Measurements from ENCODE around the gene BRD2. TPM values are rescaled to one million over a fixed set of nuclear protein-coding genes. Genes with fewer than 3 reads are reported as not detected.

Gene BRD2
- total RNA-seq, 1 experiment from 2014 or later = 144 TPM

DNA sequence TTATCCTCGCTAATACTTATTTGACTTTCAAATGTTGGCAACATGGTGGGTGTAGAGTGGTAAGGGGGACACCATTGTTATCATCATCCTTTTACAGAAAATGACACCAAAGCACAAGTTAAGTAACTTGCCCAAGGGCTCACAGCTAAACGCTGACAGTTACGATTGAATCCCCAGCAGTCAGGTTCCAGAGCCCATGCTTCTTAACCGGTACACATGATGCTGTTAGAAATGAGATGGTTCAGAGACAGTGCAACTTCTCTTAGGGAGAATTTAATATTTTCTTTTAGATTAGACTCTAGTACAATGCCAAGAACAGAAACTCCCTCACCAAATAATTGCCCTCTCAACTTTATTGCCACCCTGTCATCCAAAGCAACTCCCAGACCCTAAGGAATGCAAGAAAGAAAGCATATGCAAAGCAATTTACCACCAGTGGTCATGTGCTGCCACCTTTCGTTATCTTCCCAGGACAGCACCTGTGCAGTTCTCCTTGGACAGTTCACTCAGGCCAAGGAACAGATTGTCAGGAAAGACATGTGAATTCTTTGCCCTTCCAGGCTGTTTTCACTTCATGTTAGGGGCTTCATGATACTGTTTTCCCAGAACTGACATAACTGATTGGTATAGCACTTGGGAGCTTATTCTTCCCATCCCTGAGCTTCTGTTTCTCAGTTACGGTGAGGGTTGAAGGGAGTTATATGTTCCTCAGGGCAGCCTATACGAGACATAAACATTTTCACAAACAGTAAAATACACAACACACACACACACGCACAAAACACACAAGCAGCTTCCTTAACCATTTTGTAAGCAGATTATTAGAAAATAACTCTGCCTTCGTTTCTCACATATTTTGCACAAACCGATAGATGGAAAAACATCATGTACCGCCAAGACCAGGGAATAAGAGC, 20.6 kb upstream of the BRD2 start:
- peak; percentile 84 for DNase-seq (ENCODE audit: low spot score)

DNA sequence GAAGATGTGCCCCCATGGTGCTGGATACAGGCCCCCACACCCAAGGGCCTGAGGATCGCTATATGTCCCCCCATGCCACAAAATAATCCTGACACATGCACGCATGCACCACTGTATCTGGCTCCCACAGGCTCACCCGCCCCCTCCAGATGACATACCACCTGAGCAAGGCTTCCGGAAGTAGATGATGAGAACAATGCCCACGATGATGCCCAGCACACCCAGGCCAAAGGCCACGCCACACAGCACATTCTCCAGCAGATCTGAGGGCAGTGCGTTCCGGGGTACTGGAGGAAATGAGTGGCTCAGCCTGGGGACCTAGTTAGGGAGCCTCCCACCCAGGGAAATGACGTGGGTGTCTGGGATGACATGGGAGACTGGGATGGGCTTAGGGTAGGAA, 19.3 kb upstream of the BRD2 start:
- no peak for DNase-seq (ENCODE audit: low spot score)

DNA sequence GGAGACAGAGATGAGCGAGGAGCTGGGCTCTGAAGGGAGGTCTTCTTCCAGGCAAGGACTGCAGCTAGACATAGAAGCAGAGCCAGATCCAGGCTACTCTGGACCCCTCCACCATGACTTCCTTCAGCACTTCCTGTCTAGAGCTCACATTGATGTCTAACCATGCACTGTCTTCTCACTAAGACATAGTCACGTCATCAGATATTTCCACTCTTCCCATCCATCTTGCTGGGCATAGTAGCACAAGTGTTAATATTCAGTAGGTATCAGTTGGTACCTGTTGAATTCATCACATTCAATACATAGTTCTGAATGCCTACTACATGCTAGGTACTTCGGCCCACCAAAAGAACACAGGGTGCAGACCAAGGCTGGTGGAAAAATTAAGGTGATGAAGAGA, 18.4 kb upstream of the BRD2 start:
- no peak for DNase-seq (ENCODE audit: low spot score)

DNA sequence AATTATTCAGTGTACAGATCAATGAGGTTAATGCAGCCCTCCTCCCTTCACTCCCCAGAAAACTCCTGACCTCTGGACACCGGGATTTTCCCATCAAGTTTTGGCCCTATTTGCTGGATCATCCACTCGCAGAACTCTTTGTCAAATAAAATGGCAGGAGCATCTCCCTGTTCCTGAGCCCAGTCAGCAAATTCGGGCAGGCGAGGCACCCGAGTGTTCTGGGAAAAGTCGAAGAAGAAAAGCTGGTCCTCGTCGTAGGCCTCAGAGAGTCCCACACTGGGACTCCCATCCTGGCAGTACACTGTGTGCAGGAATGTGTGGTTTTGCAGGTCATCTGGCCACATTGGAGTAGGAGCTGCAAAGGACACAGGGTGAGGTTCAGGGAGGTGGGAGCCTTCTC, 17.9 kb upstream of the BRD2 start:
- no peak for DNase-seq (ENCODE audit: low spot score)

DNA sequence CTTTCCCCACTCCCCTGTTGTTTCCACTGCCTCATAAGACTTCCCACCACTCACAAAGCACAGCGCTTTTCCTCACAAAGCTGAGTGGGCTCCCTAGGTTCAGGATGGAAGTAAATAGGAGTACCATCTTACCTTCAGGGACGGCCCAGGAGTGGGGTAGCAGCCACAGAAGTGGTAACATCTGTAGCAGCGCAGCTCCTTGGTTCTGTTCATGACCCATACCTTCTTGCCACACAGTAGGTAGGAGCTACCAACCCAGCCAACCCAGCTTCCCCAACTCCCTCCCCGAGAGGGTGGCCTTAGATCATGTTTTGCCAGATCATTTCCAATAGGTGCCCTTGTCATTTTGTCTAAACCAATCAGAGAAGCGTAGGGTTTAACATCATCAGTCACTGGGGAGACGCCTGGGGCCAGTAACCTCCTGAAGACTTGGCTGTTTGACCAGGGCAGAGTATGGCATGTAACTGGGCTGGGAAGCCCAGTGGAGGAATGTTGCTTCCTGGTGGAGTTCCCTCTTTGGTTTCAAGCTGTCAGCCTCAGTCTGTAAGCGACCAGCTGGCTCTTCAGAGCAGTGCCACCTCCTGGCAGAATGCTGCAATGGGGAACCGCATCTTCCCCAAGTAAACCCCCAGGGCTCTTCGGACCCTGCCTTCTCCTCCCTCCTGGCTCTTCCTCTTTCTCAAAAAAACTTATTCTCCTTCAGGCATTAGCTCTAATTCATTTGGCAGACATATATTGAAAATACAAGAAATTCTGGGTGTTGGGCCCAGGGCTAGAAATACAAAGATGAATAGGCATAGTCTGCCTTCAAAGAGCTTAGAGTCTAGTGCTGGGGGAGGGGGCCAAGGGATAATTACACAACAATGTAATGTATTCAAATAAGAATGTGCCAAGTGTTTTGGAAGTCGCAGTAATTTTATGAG, 15.3 kb upstream of the BRD2 start, which contains the start of gene HLA-DMA:
TSS of gene HLA-DMA (minus strand) at position 281 of the 923 bp plus-strand sequence. CDS start at position 220, 61 bp downstream.
- DNase-seq (ENCODE audit: low spot score) = peak; percentile 97

DNA sequence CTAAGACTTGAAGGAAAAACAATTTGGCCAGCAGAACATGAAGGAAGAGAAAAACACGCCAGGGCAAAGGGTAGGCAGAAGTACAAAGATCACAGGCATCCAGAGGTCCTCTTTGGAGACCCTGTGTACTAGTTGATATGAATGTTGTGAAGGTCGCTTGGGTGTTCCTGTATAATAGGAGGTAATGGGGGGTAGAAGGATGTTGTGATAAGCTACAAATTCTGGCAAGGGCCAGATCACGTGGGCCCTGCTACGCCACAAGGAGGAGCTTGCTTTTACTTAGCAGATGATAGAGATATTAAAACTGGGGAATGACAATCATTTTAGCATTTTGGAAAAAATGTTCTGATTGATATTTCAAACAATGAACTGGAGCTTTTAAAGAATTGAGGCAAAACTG, 14.6 kb upstream of the BRD2 start:
- no peak for DNase-seq (ENCODE audit: low spot score)

DNA sequence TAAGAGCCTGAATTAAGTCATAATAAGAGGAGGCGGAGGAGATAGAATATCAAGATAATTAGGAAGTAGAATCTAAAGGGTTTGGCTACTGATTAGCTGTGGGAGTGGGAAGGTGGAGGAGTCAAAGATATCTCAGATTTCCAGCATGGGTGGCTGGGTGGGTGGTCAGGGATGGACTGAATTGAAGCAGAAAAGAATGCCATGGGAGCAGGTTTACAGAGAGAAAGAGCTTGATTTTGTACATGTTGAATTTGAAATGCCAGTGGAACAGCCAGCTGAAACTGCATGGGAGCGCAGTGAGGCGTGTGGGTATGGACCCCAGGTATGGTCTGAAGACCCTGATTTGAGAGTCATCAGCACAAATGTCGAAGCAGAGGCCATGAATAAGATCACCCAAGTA, 14.1 kb upstream of the BRD2 start:
- DNase-seq (ENCODE audit: low spot score) = no peak

DNA sequence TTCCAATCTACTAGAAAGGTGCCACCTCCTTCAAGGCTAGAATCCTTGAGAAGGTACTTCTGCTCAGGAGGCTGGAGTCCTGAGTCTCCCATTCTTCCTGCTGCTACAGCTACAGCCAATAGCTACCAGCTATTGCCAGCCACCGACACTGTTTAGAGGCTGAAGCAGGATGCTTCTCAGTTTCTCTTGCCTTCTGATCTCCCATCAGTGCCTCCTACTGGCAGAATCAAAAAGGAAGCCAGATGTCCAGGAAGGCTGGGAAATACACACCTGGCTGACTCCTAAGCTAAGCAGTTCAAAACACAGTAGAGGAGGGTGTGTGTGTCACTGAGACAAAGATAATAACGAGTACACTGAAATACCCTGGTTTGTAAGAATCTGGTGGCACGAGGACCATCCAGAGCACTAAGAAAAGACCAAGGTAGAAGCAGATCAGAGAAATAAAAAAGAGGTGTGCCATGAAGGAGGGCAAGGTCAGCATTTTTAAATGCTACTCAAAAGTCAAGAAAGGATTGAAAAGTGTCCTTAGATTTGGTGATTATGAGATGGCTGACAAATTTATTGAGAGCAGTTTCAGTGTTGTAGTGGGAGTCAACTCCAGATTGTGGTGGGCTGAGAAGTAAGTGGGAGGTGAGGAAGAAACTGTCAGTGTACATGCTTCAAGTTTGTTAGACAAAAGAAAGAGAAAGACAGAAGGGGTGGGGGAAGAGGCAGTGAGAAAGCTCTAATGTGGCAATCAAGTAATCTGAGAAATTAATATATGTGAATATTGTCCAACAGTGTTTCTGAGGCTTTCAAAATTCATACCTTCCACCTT, 13.2 kb upstream of the BRD2 start:
- DNase-seq (ENCODE audit: low spot score) = no peak

DNA sequence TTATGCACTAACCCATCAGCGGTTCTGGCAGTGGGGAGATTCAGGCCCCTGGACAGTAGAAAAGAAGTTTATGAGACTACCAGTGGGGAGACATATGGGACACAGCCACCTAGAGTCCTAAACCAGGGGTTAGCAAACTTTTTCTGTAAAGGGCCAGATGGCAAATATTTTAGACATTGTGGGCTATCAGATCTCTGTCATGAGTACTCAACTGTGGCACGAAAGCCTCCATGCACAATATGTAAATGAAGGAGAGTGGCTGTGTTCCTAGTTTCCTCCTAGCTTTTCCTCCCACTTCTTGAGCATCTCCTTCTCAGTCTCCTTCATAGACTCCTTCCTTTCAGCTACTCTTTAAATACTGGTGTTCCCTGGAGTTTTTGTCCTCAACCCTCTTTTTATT, 12.2 kb upstream of the BRD2 start:
- DNase-seq (ENCODE audit: low spot score) = no peak

DNA sequence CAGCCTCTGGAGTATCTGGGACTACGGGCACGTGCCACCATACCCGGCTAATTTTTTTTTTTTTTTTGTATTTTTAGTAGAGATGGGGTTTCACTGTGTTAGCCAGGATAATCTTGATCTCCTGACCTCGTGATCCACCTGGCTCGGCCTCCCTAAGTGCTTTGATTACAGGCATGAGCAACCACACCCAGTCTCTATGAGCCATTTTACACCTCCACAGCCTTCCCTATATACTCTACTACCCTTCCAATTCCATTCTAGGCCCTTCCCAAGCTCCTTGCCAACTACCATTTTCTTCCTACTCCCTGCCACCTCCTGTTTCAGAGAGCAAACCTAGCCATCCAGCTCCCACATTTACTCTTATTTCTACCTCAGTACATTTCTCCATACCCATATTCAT, 7.8 kb upstream of the BRD2 start:
- DNase-seq (ENCODE audit: low spot score) = no peak

DNA sequence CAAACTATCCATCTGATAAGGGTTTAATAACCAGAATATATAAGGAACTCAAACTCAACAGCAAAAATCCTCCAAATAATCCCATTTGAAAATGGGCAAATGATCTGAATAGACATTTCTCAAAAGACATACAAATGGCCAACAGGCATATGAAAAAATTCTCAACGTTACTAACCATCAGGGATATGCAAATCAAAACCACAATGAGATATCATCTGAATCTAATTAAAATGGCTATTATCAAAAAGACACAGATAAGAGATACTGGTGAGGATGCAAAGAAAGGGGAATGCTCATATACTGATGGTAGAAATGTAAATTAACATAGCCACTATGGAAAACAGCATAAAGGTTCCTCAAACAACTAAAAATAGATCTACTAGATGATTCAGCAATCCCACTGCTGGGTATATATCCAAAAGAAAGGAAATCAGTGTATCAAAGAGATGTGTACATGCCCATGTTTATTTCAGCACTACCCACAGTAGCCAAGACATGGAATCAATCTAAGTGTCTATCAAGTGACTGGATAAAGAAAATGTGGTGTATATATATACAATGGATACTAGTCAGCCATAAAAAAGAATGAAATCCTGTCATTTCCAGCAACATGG, 6.1 kb upstream of the BRD2 start:
- no peak for DNase-seq (ENCODE audit: low spot score)

DNA sequence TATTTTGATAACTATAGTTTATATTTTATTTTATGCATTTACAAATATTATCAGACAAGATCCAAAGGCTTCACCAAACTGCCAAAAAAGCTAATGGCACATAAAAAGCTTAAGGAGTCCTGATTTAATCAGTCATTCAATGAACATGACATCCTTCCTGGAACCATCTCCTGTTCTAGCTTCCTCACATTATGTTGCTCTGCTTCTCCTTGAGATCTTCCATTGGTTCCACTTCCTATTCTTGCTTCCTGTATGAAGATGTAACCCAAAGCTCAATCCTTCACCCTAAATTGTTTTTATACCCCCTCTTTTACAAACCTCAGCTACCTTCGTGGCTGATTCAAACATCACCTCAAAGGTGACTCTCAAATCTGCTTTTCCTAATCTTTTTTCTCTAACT, 4.5 kb upstream of the BRD2 start:
- no peak for DNase-seq (ENCODE audit: low spot score)

DNA sequence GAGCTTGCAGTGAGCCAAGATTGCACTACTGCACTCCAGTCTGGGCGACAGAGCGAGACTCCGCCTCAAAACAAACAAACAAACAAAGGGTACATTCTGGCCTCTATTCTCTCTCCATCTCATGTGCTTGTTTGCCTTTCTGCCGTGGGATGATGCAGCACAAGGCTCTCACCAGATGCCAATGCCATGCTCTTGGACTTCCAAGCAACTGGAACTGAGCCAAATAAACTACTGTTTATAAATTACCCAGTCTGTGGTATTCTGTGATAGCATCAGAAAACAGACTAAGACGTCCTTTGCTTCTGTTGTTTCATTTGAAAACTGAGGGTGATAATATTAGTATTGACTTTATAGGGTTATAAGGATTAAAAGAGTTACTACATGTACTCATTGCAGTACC, 3.6 kb upstream of the BRD2 start:
- DNase-seq (ENCODE audit: low spot score) = no peak

DNA sequence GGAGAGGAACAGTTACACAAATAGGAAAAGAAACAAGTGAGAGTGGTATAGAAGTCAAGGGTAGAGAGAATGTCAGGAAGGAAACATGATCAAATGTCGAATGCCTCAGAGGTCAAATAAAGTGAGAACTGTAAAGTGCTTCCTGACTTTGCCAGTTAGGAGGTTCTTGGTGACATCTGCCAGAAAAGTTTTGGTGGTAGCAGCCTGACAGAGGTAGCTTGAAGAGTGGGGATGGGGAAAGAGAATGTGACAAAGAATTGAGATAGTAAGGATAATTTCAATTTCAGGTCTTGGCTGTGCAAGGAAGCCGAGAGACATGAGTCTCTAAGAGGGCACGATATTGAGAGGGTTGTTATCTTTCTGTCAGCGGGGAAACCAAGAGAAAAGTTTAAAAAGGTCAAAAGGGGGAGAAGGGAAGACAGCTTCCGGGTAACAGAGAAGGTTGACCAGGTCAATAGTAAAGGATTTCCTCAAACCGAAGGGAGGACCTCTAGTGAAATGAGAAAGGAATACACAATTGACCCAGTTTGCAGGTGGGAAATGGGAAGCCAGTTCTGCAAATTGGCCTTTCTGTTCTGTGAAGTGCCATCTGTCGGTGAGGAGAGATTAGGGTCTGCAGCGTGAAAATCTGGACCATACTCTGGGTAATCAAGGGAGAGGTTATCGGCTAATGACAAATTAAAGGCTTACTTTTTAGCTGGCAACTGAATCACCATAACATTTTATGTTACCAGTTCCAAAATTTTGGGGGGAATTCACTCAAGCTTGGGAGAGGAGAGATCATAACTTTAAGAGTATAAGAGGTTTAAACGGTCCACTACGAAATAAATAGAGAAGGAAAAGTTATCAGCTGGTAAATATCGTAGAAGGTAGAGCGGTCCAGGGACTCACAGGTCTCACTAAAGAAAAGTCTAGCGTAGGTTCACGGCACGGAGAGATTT, 973 bp upstream of the BRD2 start:
- DNase-seq (ENCODE audit: low spot score) = peak; percentile 78

DNA sequence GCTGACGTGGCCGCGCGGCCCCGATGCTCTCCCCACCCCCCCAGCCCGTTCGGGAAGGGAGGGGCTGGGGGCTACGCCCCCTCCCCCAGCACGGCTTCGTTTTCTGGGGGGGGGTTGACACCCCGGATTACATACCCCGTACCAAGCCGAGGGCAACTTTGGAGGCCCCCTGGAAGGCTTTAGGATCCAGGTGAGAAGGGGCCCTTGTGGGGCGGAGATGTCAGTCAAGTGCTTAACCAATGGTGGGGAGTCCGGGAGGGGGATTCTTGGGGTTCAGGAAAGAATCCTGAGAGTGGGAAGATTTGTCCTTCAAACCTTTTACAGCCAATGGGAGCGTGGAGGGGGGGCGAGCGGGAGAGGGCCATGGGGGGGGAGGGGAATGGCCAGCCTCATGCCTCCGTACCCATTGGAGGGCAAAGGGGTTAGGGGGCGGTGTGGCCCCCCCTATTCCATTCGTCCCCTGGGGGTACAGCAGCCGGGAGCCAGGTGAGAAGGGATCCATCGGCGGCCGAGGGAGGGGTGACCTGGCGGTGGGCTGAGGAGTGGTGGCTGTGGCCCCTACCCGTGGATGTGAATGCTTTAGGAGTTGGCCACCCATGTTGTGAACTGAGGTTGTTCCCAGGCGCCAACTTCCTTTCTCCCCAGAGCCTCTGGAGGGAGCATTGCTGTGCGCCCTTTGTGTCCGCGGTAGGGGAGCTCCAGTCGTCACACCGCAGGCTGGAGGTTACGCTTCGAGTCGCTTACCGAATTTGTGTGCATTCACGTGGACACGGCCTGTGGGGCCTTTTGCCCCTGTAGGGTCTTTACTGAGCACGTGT, 682 bp downstream of the BRD2 start:
- peak; percentile 75 for DNase-seq (ENCODE audit: low spot score)

DNA sequence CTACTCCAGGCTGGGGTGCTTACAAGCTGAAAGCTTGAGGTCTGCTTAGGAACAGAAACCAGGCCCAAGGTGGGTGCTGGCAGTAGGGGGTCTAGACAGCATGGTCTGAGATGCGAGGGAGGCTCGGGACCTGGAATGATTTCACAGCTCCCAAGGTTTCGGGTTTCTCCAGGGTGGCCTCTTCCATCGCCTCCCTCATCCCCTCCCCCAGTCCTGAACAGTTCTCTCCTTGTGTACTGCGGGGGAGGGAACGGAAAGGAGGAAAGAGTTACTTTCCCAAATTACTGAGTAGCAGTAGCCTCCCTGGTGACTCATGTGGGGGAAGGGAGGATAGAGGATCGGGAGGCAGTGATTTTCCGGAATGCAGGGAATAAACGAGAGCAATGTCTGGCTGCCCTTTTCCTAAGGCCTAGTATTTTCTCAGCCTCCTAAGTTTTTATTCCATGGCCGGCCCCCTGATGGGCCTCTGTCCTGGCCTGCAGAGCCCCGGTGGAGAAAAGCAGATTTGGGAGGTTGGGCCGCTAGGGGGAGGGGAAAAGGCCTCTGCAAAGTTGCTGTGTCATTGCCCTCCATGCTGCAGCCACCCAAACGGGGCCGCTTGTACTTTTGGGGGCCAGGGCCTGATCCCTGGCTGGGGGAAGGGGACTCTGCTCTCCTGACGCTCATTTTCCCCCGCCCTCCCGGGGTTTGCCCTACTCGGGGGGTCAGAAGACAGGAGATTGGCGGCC, 1.5 kb downstream of the BRD2 start:
- DNase-seq (ENCODE audit: low spot score) = peak; percentile 80

DNA sequence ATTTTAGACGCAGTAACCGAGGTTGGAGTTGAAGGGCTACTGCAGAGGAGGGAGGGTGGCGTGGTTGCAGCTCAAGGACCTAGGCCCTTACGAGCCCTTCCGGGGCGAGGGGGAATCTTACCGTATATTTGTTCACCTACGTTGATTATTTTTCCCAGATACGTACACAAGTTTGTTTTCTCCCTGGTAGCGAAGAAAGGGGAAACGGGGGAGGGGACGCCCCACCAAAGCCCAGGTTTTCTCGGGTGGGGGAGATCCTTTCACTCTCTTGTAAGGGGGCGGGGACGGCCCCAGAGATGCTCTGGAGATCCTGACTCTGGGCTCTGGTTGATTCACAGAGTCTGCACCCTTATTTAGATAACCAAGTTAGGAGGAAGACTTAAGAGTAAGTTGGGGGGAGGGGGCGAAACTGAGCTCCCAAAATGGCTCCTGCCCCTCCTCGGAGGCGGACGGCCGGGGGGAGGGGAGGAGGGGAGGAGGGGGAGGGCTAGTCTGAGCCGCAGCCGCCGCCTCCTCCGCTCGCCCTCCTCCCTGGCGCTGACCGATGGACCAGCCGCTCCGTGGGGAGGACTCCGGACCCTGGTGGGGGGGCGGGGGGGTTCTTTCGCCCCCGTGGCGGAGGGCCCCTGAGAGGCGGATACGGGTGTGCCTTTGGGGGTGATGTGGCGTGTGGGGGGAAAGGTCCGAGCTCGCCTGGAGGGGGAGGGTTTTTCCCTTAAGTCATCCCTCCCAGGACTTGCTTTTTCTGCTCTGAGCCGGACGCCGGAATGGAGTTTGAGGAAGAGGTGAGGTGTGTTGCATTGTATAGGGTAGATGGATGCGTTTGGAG, 2.2 kb downstream of the BRD2 start:
- DNase-seq (ENCODE audit: low spot score) = peak; percentile 82

DNA sequence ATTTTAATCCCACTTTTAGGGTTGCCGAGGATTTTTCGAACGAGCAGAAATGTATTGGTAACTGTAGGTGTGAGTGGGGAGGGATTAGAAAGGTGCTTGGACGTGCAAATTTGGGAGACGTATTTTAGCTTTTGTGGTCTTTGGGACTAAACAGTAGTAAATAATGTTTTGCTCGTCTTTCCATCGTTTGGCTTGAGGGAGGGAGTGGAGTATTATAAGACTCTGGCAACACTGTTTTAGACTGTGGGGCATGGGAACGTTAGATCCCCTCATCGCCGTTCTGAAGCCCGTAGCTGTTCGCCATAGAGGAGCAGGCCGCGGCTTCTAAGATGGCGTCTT, 2.8 kb downstream of the BRD2 start:
- peak; percentile 42 for DNase-seq (ENCODE audit: low spot score)
